ENCODE data around the gene CTLA4.

- TF ChIP-seq CTCF (conservative IDR thresholded peaks at IDR 0.05; ENCODE audit: low read depth, low read length) = no peak
- TF ChIP-seq EZH2 (IDR thresholded peaks at IDR 0.05; ENCODE audit: low read length, unreplicated experiment) = no peak
- no peak for TF ChIP-seq EZH2phosphoT487 (IDR thresholded peaks at IDR 0.05; ENCODE audit: borderline replicate concordance, low read length)
Measured at GRCh38 chr2:203908066-203908796, 40.7 kb downstream of the CTLA4 start.
